ENCODE results near the gene B3GAT3. TPM values are rescaled to one million over a fixed set of nuclear protein-coding genes. Genes with fewer than 3 reads are reported as not detected.
A peak's percentile ranks its signal among the peaks of the same experiment; 100 is the strongest.

Gene B3GAT3
- total and polyA plus RNA-seq, 10 of the 15 experiments (the other 5 are each of a cell fraction or from before 2014, with no cell fraction given), result 0.31 to 52.7 (median 29.8) TPM

DNA sequence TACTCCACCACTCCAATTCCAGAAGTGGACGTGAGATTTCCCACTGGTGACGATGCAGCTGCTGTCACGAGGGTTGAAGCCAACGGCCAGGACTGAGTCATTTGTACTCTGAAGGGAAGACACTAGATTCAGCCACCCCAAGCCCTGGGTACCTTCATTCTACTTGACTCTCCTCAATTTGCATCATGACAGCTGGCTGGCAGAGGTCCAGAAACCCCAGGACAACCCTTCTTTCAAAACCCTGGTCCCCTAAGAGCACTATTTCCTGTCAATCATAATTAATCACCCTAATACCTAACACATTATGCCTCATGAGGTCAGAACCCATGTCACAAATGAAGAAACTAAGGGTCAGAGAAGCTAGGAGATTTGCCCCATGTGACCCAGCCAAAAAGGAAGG, 14.1 kb downstream of the B3GAT3 start:
- Histone ChIP-seq H3K4me2 (ENCODE audit: control insufficient read depth, insufficient read depth) (no peak overlapping the region), H3K79me2 (ENCODE audit: control insufficient read depth, insufficient read depth, low read length) (peaks cover 16% of the 10 kb centered on the region), H2AFZ (ENCODE audit: control insufficient read depth, low read depth, low read length) (no peak overlapping the region), H3K36me3 (ENCODE audit: control insufficient read depth in 2 of 2, insufficient read depth in 2 of 2, low read length in 1 of 2) (peaks cover 3 to 9% of the 10 kb centered on the region in 2 experiments; a peak in 3 of 4 replicates), H4K20me1 (ENCODE audit: control insufficient read depth, insufficient read depth) (no peaks in the 10 kb centered on the region; the same call in 1 of the 2 replicates), H3K4me3 (no peak overlapping the region), H3K27me3 (replicated peaks in 1 of 2; ENCODE audit: control insufficient read depth in 2 of 2, insufficient read depth in 2 of 2, low read length in 1 of 2) (no peaks in the 10 kb centered on the region), H3K4me1 (ENCODE audit: control insufficient read depth, insufficient read depth, low read length) (peaks cover 14% of the 10 kb centered on the region), H3K27ac (ENCODE audit: control insufficient read depth, insufficient read depth) (no peak overlapping the region), H3K9ac (ENCODE audit: control insufficient read depth, insufficient read depth, low read length) (no peak overlapping the region), H3K9me3 (replicated peaks; ENCODE audit: control insufficient read depth, insufficient read depth, low read length) (no peaks in the 10 kb centered on the region)
- SMC1A ChIA-PET (ENCODE audit: uncharacterized antibody, unreplicated experiment), result interaction anchor here (0.7 to 0.9 kb wide), 2 partner anchors 9 to 12 kb away, joined by 3 to 5 read pairs; no protein-coding TSS in a partner anchor
- intact Hi-C loops (cut with micrococcal nuclease; ENCODE audit: unreplicated experiment), result no loop called here
- no peak for FAIRE-seq
- WGBS (ENCODE audit: insufficient coverage, insufficient replicate concordance, low lambda C conversion rate, missing lambda C conversion rate), result 48% methylated on average over 2 of the region's 4 CpGs
- in situ Hi-C loops (cut with MboI), result no loop called here
- CTCF ChIA-PET, result interaction anchor here (4.9 kb wide), 1 partner anchor 16 kb away, joined by 41 read pairs; the partner anchor contains the start of gene TUT1
- RAD21 ChIA-PET (ENCODE audit: unreplicated experiment), result interaction anchor here (0.6 kb wide), 1 partner anchor 250 kb away, joined by 3 read pairs; no protein-coding TSS in a partner anchor
- POLR2A ChIA-PET, result interaction anchor here (0.6 to 1.1 kb wide), 4 partner anchors 10 to 58 kb away, joined by 3 to 7 read pairs (median 4); partner anchors contain the start of genes C11orf98, CSKMT and TUT1
- TF ChIP-seq PAX8 (IDR thresholded peaks at IDR 0.05) (no peak), BACH1 (IDR thresholded peaks at IDR 0.05; ENCODE audit: borderline replicate concordance) (no peak), CREB1 (IDR thresholded peaks at IDR 0.05; ENCODE audit: low read depth) (0 out of 2 replicates have a peak, but pooled peaks have one; percentile 29), BRCA1 (IDR thresholded peaks at IDR 0.05; ENCODE audit: low read depth, low read length) (no peak), TBL1XR1 (IDR thresholded peaks at IDR 0.05; ENCODE audit: low read depth, low read length) (no peak), KAT2A (conservative IDR thresholded peaks at IDR 0.05; ENCODE audit: control insufficient read depth, low read depth, low read length) (no peak)
- TF ChIP-seq, protein P1, sequence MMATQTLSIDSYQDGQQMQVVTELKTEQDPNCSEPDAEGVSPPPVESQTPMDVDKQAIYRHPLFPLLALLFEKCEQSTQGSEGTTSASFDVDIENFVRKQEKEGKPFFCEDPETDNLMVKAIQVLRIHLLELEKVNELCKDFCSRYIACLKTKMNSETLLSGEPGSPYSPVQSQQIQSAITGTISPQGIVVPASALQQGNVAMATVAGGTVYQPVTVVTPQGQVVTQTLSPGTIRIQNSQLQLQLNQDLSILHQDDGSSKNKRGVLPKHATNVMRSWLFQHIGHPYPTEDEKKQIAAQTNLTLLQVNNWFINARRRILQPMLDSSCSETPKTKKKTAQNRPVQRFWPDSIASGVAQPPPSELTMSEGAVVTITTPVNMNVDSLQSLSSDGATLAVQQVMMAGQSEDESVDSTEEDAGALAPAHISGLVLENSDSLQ (IDR thresholded peaks at IDR 0.05), result peak; percentile 93
- TF ChIP-seq, protein P2, sequence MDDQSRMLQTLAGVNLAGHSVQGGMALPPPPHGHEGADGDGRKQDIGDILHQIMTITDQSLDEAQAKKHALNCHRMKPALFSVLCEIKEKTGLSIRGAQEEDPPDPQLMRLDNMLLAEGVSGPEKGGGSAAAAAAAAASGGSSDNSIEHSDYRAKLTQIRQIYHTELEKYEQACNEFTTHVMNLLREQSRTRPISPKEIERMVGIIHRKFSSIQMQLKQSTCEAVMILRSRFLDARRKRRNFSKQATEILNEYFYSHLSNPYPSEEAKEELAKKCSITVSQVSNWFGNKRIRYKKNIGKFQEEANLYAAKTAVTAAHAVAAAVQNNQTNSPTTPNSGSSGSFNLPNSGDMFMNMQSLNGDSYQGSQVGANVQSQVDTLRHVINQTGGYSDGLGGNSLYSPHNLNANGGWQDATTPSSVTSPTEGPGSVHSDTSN (IDR thresholded peaks at IDR 0.05; ENCODE audit: insufficient replicate concordance, low read depth, low read length), result peak; percentile 46
- TF ChIP-seq, protein P3, sequence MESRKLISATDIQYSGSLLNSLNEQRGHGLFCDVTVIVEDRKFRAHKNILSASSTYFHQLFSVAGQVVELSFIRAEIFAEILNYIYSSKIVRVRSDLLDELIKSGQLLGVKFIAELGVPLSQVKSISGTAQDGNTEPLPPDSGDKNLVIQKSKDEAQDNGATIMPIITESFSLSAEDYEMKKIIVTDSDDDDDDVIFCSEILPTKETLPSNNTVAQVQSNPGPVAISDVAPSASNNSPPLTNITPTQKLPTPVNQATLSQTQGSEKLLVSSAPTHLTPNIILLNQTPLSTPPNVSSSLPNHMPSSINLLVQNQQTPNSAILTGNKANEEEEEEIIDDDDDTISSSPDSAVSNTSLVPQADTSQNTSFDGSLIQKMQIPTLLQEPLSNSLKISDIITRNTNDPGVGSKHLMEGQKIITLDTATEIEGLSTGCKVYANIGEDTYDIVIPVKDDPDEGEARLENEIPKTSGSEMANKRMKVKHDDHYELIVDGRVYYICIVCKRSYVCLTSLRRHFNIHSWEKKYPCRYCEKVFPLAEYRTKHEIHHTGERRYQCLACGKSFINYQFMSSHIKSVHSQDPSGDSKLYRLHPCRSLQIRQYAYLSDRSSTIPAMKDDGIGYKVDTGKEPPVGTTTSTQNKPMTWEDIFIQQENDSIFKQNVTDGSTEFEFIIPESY (IDR thresholded peaks at IDR 0.05), result no peak
- no peak for ATAC-seq
- DNase-seq (ENCODE audit: low read depth, low spot score), result no peak
- BruUV-seq (replicated peaks), result no TSS peak
